Measurements from ENCODE around the gene ARL16. TPM values are rescaled to one million over a fixed set of nuclear protein-coding genes. Genes with fewer than 3 reads are reported as not detected.

The ARL16 gene, protein sequence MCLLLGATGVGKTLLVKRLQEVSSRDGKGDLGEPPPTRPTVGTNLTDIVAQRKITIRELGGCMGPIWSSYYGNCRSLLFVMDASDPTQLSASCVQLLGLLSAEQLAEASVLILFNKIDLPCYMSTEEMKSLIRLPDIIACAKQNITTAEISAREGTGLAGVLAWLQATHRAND
- total RNA-seq (2021; ENCODE audit: unreplicated experiment), result 52.7 TPM
- polyA plus RNA-seq (2012; ENCODE audit: insufficient read length), result 48.7 TPM
- Bru-seq, nascent RNA, result percentile 94 among the genes with signal in this experiment
- percentile 95 among the genes with signal in this experiment for BruChase-seq, experiment 1, labeled RNA remaining after a 2-hour chase
- BruChase-seq, experiment 2, labeled RNA remaining after a 6-hour chase, result percentile 95 among the genes with signal in this experiment
- long read RNA-seq, transcript ARL16-201 (5 exons, 1,227 nt), result major isoform, 27 of 70 reads
- long read RNA-seq, partial matches to known transcripts, result 9 of 70 reads
- long read RNA-seq, other reads (novel, unspliced or antisense), result 26 of 70 reads

GRCh38 chr17:81683584-81684441, at the start of gene ARL16, which contains the start of gene HGS:
TSS of gene ARL16 (minus strand) at chr17:81683797. CDS start at chr17:81683753, 44 bp downstream.
TSS of gene HGS (plus strand) at chr17:81684011. CDS start at chr17:81684067, 56 bp downstream.
- no peak for TF ChIP-seq CTCF (IDR thresholded peaks at IDR 0.05)
- peak; percentile 59; the same call in 1 of the 2 replicates for TF ChIP-seq POLR2AphosphoS5 (IDR thresholded peaks at IDR 0.05; ENCODE audit: low read depth, low read length)
- TF ChIP-seq, protein P1, sequence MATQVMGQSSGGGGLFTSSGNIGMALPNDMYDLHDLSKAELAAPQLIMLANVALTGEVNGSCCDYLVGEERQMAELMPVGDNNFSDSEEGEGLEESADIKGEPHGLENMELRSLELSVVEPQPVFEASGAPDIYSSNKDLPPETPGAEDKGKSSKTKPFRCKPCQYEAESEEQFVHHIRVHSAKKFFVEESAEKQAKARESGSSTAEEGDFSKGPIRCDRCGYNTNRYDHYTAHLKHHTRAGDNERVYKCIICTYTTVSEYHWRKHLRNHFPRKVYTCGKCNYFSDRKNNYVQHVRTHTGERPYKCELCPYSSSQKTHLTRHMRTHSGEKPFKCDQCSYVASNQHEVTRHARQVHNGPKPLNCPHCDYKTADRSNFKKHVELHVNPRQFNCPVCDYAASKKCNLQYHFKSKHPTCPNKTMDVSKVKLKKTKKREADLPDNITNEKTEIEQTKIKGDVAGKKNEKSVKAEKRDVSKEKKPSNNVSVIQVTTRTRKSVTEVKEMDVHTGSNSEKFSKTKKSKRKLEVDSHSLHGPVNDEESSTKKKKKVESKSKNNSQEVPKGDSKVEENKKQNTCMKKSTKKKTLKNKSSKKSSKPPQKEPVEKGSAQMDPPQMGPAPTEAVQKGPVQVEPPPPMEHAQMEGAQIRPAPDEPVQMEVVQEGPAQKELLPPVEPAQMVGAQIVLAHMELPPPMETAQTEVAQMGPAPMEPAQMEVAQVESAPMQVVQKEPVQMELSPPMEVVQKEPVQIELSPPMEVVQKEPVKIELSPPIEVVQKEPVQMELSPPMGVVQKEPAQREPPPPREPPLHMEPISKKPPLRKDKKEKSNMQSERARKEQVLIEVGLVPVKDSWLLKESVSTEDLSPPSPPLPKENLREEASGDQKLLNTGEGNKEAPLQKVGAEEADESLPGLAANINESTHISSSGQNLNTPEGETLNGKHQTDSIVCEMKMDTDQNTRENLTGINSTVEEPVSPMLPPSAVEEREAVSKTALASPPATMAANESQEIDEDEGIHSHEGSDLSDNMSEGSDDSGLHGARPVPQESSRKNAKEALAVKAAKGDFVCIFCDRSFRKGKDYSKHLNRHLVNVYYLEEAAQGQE (IDR thresholded peaks at IDR 0.05; ENCODE audit: insufficient read depth in 1 of 2, low read depth in 2 of 2, low read length in 1 of 2), result no peak
- TF ChIP-seq SIN3A (IDR thresholded peaks at IDR 0.05; ENCODE audit: borderline replicate concordance, insufficient read depth, low read depth, low read length), result peak; percentile 88; the same call in 1 of the 2 replicates
- TF ChIP-seq TCF7L2 (IDR thresholded peaks at IDR 0.05; ENCODE audit: low read depth, low read length), result 0 out of 2 replicates have a peak, but pooled peaks have one; percentile 31
- CTCF ChIA-PET, result interaction anchor here (1.1 kb wide), 1 partner anchor 8 kb away, joined by 3 read pairs; no protein-coding TSS in a partner anchor
- Histone ChIP-seq H3K27me3 (ENCODE audit: control insufficient read depth, insufficient read depth, low read length) (no peaks in the 10 kb centered on the region), H3K36me3 (ENCODE audit: control insufficient read depth, insufficient read depth, low read length) (peaks cover 22% of the 10 kb centered on the region; the same call in 1 of the 2 replicates), H3K4me1 (ENCODE audit: control insufficient read depth, insufficient read depth, low read length) (peaks cover 23% of the 10 kb centered on the region), H3K27ac (ENCODE audit: low read length) (peak within 1 kb of the TSS; percentile 96), H3K9me3 (ENCODE audit: control insufficient read depth, insufficient read depth, low read depth, low read length) (no peaks in the 10 kb centered on the region), H3K4me3 (ENCODE audit: low read depth in 2 of 2, low read length in 2 of 2) (peak within 1 kb of the TSS; percentile 71 to 78)
- intact Hi-C loops (cut with micrococcal nuclease; ENCODE audit: unreplicated experiment) (no loop called here), in situ Hi-C loops (cut with HindIII; ENCODE audit: low pct_unique_long_range_greater_than_20kb, low sequenced_read_pairs) (no loop called here)
- no TSS peak for BruUV-seq (replicated peaks)
- DNase-seq (ENCODE audit: low read depth, low spot score) (peak; percentile 92), ATAC-seq (peak; percentile 95)
- POLR2A ChIA-PET, result interaction anchor here (0.6 to 1.1 kb wide), 4 partner anchors 12 to 120 kb away, joined by 3 to 6 read pairs (median 3); partner anchors contain the start of gene GCGR

DNA sequence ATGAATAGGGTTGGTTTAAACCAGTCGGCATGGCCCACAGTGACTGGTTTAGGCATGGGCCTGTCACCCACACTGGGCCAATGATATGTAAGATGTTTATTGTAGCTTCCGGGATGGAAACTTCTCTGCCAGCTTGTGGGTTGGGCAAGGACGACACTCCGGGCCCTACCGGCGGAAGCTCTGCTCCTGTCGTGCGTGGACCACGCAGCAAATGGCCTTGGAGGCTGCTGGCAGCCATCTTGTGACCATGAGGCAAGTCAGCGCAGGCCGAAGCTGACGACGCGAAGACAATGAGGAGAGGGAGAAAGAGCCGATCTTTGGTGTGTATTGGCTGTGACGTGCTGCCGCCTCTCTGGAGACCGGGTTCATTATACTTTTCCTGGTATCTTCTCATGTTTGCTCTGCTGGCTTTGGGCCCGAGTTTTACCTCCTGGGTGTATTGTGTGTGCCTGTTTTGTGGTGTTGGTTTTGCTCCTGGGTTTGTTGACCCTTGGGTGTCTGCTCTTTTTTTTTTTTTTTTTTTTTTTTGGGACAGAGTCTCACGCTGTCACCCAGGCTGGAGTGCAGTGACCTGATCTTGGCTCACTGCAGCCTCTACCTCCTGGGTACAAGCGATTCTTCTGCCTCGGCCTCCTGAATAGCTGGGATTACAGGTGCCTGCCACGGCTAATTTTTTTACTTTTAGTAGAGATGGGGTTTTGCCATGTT, 43.9 kb upstream of the ARL16 start:
- no peaks in the 10 kb centered on the region for H3K27me3 ChIP-seq (ENCODE audit: control insufficient read depth, insufficient read depth, low read length)
- DNase-seq (ENCODE audit: low read depth, low spot score) (no peak), ATAC-seq (no peak)
- TF ChIP-seq CTCF (IDR thresholded peaks at IDR 0.05) (no peak), SIN3A (IDR thresholded peaks at IDR 0.05; ENCODE audit: borderline replicate concordance, insufficient read depth, low read depth, low read length) (no peak), TCF7L2 (IDR thresholded peaks at IDR 0.05; ENCODE audit: low read depth, low read length) (no peak), POLR2AphosphoS5 (IDR thresholded peaks at IDR 0.05; ENCODE audit: low read depth, low read length) (no peak)
- TF ChIP-seq, protein P1 (IDR thresholded peaks at IDR 0.05; ENCODE audit: insufficient read depth in 1 of 2, low read depth in 2 of 2, low read length in 1 of 2), result no peak
- no peak overlapping the region for H3K27ac ChIP-seq (ENCODE audit: low read length)
- BruUV-seq (replicated peaks), result no TSS peak
- in situ Hi-C loops (cut with HindIII; ENCODE audit: low pct_unique_long_range_greater_than_20kb, low sequenced_read_pairs) (no loop called here), intact Hi-C loops (cut with micrococcal nuclease; ENCODE audit: unreplicated experiment) (no loop called here)
- H3K4me3 ChIP-seq (ENCODE audit: low read depth in 2 of 2, low read length in 2 of 2), result no peak overlapping the region
- no peaks in the 10 kb centered on the region for H3K36me3 ChIP-seq (ENCODE audit: control insufficient read depth, insufficient read depth, low read length)
- POLR2A ChIA-PET, result no interaction called here
- H3K4me1 ChIP-seq (ENCODE audit: control insufficient read depth, insufficient read depth, low read length), result peaks cover 18% of the 10 kb centered on the region
- H3K9me3 ChIP-seq (ENCODE audit: control insufficient read depth, insufficient read depth, low read depth, low read length), result no peaks in the 10 kb centered on the region
- CTCF ChIA-PET, result no interaction called here
